ENCODE results near the gene SPG7.

SPG7 gene

GRCh38 chr16:89602952-89603590 is 94.9 kb downstream of the SPG7 start:
- no peak for DNase-seq (ENCODE audit: low read depth in 2 of 2)
- H3K4me3 ChIP-seq (replicated peaks in 1 of 2; ENCODE audit: low read depth in 2 of 2, low read length in 2 of 2), result no peak overlapping the region
- TF ChIP-seq, protein P1, sequence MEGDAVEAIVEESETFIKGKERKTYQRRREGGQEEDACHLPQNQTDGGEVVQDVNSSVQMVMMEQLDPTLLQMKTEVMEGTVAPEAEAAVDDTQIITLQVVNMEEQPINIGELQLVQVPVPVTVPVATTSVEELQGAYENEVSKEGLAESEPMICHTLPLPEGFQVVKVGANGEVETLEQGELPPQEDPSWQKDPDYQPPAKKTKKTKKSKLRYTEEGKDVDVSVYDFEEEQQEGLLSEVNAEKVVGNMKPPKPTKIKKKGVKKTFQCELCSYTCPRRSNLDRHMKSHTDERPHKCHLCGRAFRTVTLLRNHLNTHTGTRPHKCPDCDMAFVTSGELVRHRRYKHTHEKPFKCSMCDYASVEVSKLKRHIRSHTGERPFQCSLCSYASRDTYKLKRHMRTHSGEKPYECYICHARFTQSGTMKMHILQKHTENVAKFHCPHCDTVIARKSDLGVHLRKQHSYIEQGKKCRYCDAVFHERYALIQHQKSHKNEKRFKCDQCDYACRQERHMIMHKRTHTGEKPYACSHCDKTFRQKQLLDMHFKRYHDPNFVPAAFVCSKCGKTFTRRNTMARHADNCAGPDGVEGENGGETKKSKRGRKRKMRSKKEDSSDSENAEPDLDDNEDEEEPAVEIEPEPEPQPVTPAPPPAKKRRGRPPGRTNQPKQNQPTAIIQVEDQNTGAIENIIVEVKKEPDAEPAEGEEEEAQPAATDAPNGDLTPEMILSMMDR (IDR thresholded peaks at IDR 0.05; ENCODE audit: low read depth, low read length), result no peak

- TF ChIP-seq, protein P1 (IDR thresholded peaks at IDR 0.05; ENCODE audit: low read depth, low read length), result no peak
- no peak overlapping the region for H3K4me3 ChIP-seq (replicated peaks in 1 of 2; ENCODE audit: low read depth in 2 of 2, low read length in 2 of 2)
- no peak for DNase-seq (ENCODE audit: low read depth in 2 of 2)
Measured at GRCh38 chr16:89604764-89605163, 96.6 kb downstream of the SPG7 start.

DNA sequence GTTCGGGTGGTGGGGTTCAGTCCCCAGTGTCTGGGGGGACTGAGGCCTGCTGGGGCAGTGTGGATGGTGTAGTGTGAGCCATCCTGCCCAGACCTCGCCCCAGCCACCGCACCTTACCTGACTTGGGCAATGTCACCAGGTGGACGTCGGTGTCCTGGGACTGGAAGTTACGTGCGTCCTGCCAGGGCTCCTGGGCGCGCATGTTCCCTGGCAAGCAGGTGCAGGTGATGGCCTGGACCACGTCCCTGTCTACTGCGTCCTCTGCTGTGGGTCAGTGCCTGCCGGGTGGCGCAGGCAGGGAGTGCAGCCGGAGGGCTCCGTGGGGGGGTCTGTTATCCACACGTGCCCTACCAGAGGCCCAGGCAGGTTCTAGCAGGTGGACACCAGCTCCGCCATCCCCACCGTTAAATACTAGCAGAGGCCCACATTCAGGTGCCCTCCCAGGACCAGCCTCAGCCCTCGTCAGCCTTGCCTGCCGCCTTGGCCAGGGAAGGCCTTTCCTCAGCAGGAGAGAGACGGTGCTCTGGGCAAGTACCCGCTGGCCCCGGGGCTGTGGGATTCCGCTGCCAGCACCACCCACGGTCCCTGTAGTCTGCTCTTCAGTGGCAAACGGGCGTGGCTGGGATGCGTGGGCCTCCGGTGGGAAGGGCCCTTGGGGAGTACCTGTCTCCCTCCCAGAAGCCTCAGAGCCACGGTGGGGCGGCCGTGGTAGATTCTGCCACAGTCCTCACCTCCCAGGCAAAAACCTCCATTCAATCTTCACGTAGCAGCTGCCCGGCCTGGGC is 97.2 kb downstream of the SPG7 start:
- no peak for DNase-seq (ENCODE audit: low read depth in 2 of 2)
- no peak overlapping the region for H3K4me3 ChIP-seq (replicated peaks in 1 of 2; ENCODE audit: low read depth in 2 of 2, low read length in 2 of 2)
- TF ChIP-seq, protein P1 (IDR thresholded peaks at IDR 0.05; ENCODE audit: low read depth, low read length), result no peak

DNA sequence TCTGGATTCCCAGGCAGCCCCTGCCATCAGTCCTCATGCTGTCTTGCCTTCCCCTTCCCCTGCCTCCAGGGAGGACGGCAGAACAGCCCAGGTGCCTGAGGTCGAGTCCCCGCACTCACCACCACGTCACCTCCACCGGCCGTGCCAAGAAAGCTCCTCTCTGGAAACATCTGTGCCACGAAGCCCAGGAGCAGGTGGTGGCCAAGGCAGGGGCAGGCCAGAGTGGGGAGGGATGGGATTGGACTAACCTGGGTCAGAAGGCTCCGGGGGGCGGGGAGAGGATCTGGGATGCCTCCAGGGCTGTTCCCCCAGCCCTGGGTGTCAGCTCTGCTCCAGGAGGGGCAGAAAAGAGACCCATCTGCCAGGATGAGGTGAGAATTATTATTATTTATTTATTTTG is 97.8 kb downstream of the SPG7 start:
- DNase-seq (ENCODE audit: low read depth in 2 of 2), result no peak
- no peak overlapping the region for H3K4me3 ChIP-seq (replicated peaks in 1 of 2; ENCODE audit: low read depth in 2 of 2, low read length in 2 of 2)
- TF ChIP-seq, protein P1 (IDR thresholded peaks at IDR 0.05; ENCODE audit: low read depth, low read length), result no peak

Measured in cardiac fibroblast (primary cell).